SK-N-MC (cell line): ENCODE data around the gene ZNF774.
"Not testable (repeated sequence)": the region's sequence is repeated elsewhere in the genome, so short reads cannot be mapped to it uniquely, and the experiment has no call there.

Experiments
- DNase-seq: peaks from one replicate; pipeline ENCODE4 v3.0.0-alpha.2; 2011; ENCODE audit warnings: low read depth, low spot score
- H3K27ac ChIP-seq: fragments of 200-600 bp; sonication (generic); 2 replicates; pipeline ENCODE4 v1.5.1; 2016; ENCODE audit warnings: mixed run types
- H3K36me3 ChIP-seq: fragments of 200-600 bp; sonication (generic); 2 replicates; pipeline ENCODE4 v1.6.1; 2017; ENCODE audit warnings: antibody characterized with exemption, low read length, mixed read lengths; ENCODE audit not compliant: insufficient read depth
- H3K4me3 ChIP-seq: fragments of 200-600 bp; sonication (generic); 2 replicates; pipeline ENCODE4 v1.5.1; 2016
- H3K9ac ChIP-seq: fragments of 200-600 bp; sonication (generic); 2 replicates; pipeline ENCODE4 v1.8.0; 2017; ENCODE audit warnings: mixed run types, mixed read lengths; ENCODE audit not compliant: insufficient read length
- H3K9me3 ChIP-seq: fragments of 200-600 bp; sonication (generic); 2 replicates; pipeline ENCODE4 v1.6.1; 2017; ENCODE audit warnings: low read depth, mild to moderate bottlenecking, antibody characterized with exemption, low read length, moderate library complexity, mixed read lengths
- EZH2 ChIP-seq: fragments of 200-600 bp; sonication (generic); IDR thresholded peaks from one replicate; pipeline ENCODE4 v1.6.1; 2017; ENCODE audit warnings: antibody characterized with exemption
- FOXP2 ChIP-seq: optimal IDR thresholded peaks from 2 replicates; pipeline ENCODE3; 2011; ENCODE audit warnings: mild to moderate bottlenecking, moderate library complexity; ENCODE audit not compliant: insufficient read depth; ENCODE audit errors: extremely low read length, control extremely low read depth
- POLR2AphosphoS5 ChIP-seq: IDR thresholded peaks from 2 replicates; pipeline ENCODE4 v1.6.1; 2012; ENCODE audit warnings: mild to moderate bottlenecking, low read depth, low read length, borderline replicate concordance

Gene ZNF774

GRCh38 chr15:90401495-90401894, 49.4 kb downstream of the ZNF774 start:
- no peak for TF ChIP-seq FOXP2
- no peak for TF ChIP-seq POLR2AphosphoS5
- no peak for TF ChIP-seq EZH2
- no peaks in the 10 kb centered on the region for H3K9me3 ChIP-seq
- H3K27ac ChIP-seq: peak overlapping the region; percentile 77
- peak overlapping the region; percentile 66 for H3K4me3 ChIP-seq
- peak overlapping the region; percentile 54 for H3K9ac ChIP-seq
- no peaks in the 10 kb centered on the region for H3K36me3 ChIP-seq
- no peak for DNase-seq

DNA sequence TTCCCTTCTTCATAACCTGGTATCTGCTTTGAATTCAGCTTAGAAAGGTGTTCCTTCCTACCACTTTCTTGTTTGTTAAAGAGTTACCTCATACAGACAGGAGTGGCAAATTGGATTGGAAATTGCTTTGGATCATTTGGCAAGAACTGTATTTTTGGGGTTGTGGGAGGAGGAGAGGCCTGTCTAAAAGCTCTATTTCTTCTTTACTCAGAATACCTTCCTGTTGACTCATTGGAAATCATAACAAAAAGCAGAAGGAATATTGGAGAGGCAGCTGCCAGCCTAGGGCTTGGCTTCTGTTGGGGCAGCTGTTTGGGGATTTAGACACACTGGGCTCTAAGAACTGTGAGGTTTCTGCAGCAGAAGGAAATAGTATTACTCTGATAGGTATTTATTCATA, 50.1 kb downstream of the ZNF774 start:
- H3K36me3 ChIP-seq: no peaks in the 10 kb centered on the region
- 0 out of 2 replicates have a peak overlapping the region, but pooled peaks have one; percentile 66 for H3K4me3 ChIP-seq
- DNase-seq: no peak
- TF ChIP-seq POLR2AphosphoS5: no peak
- no peak for TF ChIP-seq FOXP2
- no peaks in the 10 kb centered on the region for H3K9me3 ChIP-seq
- H3K9ac ChIP-seq: peak overlapping the region; percentile 16
- H3K27ac ChIP-seq: peak overlapping the region; percentile 77; the same call in 1 of the 2 replicates

DNA sequence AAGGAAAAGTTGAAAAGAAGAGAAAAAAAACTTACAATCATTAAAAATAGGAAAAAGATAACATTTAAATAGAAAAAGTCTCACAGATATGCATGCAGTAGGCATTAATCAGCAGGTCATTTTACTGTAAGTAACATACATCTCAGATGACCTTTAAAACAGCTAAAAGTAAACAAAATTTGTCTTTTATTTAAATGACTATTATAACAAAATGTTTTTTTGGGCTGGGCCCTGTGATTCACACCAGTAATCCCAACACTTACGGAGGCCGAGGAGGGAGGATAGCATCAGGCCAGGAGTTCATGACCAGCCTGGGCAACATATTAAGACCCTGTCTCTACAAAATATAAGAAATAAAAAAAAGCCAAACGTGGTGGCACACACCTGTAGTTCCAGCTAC, 50.7 kb downstream of the ZNF774 start:
- no peak overlapping the region for H3K9ac ChIP-seq
- H3K36me3 ChIP-seq: no peaks in the 10 kb centered on the region
- H3K4me3 ChIP-seq: no peak overlapping the region
- TF ChIP-seq FOXP2 (no peak), EZH2 (no peak), POLR2AphosphoS5 (no peak)
- no peak for DNase-seq
- no peaks in the 10 kb centered on the region for H3K9me3 ChIP-seq
- H3K27ac ChIP-seq: peak overlapping the region; percentile 35; the same call in 1 of the 2 replicates

DNA sequence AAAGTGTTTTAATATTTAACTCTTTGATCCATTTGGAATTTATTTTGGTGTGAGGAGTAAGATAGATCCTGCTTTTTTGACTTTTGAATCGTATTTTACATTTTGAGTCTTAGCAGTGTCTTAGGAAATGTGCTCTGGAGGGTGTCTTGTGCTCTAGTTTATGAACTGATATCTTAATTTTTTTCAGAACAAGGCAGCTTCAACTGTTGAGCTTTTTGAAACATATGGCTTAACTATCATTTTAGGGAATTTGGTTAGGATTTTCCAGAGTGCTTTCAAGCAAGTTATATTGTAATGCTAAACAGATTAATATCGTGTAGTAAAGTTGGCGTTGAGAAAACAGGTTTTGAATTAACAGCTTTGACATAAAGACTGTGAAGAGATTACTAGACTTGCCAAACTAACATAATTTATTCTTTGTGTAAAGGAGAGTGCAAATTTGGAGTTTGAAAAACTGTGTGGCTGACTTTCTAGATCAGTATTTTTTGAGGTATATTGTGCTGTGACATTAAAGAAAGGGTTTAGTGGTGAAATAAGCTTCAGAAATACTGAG, 53.0 kb downstream of the ZNF774 start:
- peak overlapping the region; percentile 69 for H3K9ac ChIP-seq
- peak overlapping the region; percentile 78 for H3K27ac ChIP-seq
- DNase-seq: no peak
- H3K4me3 ChIP-seq: peak overlapping the region; percentile 42
- H3K36me3 ChIP-seq: no peaks in the 10 kb centered on the region
- no peaks in the 10 kb centered on the region for H3K9me3 ChIP-seq
- TF ChIP-seq POLR2AphosphoS5: no peak
- TF ChIP-seq FOXP2: no peak
- TF ChIP-seq EZH2: no peak

GRCh38 chr15:90407336-90407735, 55.3 kb downstream of the ZNF774 start:
- no peak for DNase-seq
- Histone ChIP-seq H3K9ac (no peak overlapping the region), H3K27ac (peak overlapping the region; percentile 60), H3K4me3 (no peak overlapping the region), H3K9me3 (no peaks in the 10 kb centered on the region), H3K36me3 (no peaks in the 10 kb centered on the region)
- no peak for TF ChIP-seq EZH2
- TF ChIP-seq POLR2AphosphoS5: no peak
- TF ChIP-seq FOXP2: no peak

GRCh38 chr15:90407871-90408317, 55.8 kb downstream of the ZNF774 start:
- no peak for DNase-seq
- H3K27ac ChIP-seq: peak overlapping the region; percentile 60
- H3K36me3 ChIP-seq: no peaks in the 10 kb centered on the region
- no peaks in the 10 kb centered on the region for H3K9me3 ChIP-seq
- no peak overlapping the region for H3K9ac ChIP-seq
- no peak for TF ChIP-seq POLR2AphosphoS5
- no peak for TF ChIP-seq EZH2
- TF ChIP-seq FOXP2: no peak
- H3K4me3 ChIP-seq: no peak overlapping the region; the same call in 1 of the 2 replicates

- TF ChIP-seq POLR2AphosphoS5: no peak
- TF ChIP-seq FOXP2: no peak
- no peak for TF ChIP-seq EZH2
- H3K9ac ChIP-seq: no peak overlapping the region
- H3K36me3 ChIP-seq: no peaks in the 10 kb centered on the region
- H3K9me3 ChIP-seq: no peaks in the 10 kb centered on the region
- H3K27ac ChIP-seq: no peak overlapping the region
- no peak for DNase-seq
- no peak overlapping the region for H3K4me3 ChIP-seq
These were observed 56.6 kb downstream of the ZNF774 start for GRCh38 chr15:90408657-90409056.

DNA sequence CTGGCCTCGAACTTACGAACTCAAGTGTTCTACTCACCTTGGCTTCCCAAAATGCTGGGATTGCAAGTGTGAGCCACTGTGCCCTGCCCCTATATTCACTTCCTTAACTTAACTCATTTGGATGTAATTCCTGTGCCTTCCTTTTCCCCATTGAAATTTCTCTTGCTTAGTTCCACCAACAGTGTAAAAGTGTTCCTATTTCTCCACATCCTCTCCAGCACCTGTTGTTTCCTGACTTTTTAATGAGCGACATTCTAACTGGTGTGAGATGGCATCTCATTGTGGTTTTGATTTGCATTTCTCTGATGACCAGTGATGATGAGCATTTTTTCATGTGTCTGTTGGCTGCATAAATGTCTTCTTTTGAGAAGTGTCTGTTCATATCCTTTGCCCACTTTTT, 57.5 kb downstream of the ZNF774 start:
- H3K9ac ChIP-seq, H3K9me3 ChIP-seq, H3K4me3 ChIP-seq, DNase-seq, H3K27ac ChIP-seq, H3K36me3 ChIP-seq: not testable (repeated sequence)

GRCh38 chr15:90410316-90410715, 58.2 kb downstream of the ZNF774 start:
- H3K27ac ChIP-seq, H3K9me3 ChIP-seq, H3K9ac ChIP-seq, H3K36me3 ChIP-seq, H3K4me3 ChIP-seq, DNase-seq: not testable (repeated sequence)

GRCh38 chr15:90411176-90411575, 59.1 kb downstream of the ZNF774 start:
- Histone ChIP-seq H3K27ac (no peak overlapping the region), H3K36me3 (no peaks in the 10 kb centered on the region), H3K4me3 (no peak overlapping the region), H3K9ac (no peak overlapping the region), H3K9me3 (no peaks in the 10 kb centered on the region)
- no peak for TF ChIP-seq FOXP2
- TF ChIP-seq POLR2AphosphoS5: no peak
- TF ChIP-seq EZH2: no peak
- DNase-seq: no peak
